K562 (cell line): ENCODE data around the gene CTDSPL.
"Not testable (repeated sequence)": the region's sequence is repeated elsewhere in the genome, so short reads cannot be mapped to it uniquely, and the experiment has no call there.

Source experiments
- RAD21 ChIP-seq, 2 experiments: fragments of 250-450 bp in 1 of 2; fragments of 450-650 bp in 1 of 2; sonication (Bioruptor Pico) in 1 of 2; formaldehyde crosslinking in 1 of 2; IDR thresholded peaks in 1 of 2; conservative IDR thresholded peaks in 1 of 2; 2 replicates each; pipeline versions ENCODE4 v1.4.0 to v1.8.0; 2020 to 2022; ENCODE audit warnings: mild to moderate bottlenecking in 2 of 2, moderate library complexity in 1 of 2
- ZKSCAN8 ChIP-seq: fragments of 200-800 bp; sonication (Bioruptor generic); IDR thresholded peaks from 2 replicates; pipeline ENCODE4 v1.6.1; 2016; ENCODE audit warnings: missing genetic modification characterization, missing compliant biosample characterization

- not testable (repeated sequence) for TF ChIP-seq ZKSCAN8 (CRISPR knock-in tag); RAD21 (CRISPR knock-in tag; conservative IDR thresholded peaks at IDR 0.05 in 1 of 2, IDR thresholded peaks at IDR 0.05 in 1 of 2)
Observed at GRCh38 chr3:37815156-37815555, 46.5 kb upstream of the CTDSPL start.
